Activated CD4-positive, CD25-positive, alpha-beta regulatory T cell treated with anti-CD3 and anti-CD28 coated beads, Interleukin-2, amount 50 U/mL, for 24 hours (primary cell): Measurements from ENCODE around the gene OR6C2.
"Not testable (repeated sequence)": the region's sequence is repeated elsewhere in the genome, so short reads cannot be mapped to it uniquely, and the experiment has no call there.

ENCODE experiments used
- ATAC-seq, 2 donors: fragments of 150-1000 bp; cut with Tn5 transposase; one replicate each; pipeline ENCODE4 v1.10.0; 2021; ENCODE audit warnings: mild to moderate bottlenecking in 1 of 2, moderate library complexity in 1 of 2

Gene OR6C2

DNA sequence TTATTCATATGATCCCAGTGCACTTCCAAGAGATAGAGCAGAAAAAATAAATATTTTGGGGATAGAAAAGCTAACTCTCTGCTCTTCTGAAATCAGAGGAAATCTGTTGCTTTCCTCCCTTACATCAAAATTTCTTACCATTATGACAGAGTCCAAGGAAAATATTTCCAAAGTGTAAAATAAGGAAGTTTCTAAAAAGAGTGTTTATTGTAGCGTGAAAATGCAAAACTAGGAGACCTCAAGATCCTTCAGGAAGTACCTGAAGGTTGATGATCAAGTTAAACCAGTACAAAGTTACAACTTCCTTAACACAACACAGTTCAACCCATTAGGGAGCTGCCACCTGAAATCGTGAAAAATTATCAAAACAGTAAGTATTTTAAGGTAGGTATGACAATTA, at the start of gene OR6C2:
OR6C2 (plus strand) TSS at position 301 of the 400 bp plus-strand sequence. CDS start 8,138 bp downstream, outside the sequence.
- no peak for ATAC-seq

GRCh38 chr12:55396326-55396725, 47.5 kb upstream of the OR6C2 start:
- no peak for ATAC-seq

DNA sequence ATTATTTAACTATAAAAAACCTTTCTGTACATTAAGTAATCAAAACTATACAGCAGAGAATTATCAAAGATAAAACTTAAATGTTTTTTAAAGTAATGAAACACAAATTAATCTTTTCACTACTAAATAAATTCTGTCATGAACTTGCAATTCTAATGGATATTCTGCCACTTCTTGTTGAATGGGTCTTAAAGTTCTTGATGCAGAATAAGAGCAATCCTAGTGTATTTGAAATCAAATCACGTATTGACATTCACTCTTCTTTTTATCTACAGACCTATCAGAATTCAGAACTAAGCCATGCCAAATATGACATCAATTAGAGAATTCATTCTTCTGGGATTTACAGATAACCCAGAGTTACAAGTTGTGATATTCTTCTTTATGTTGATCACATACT, 43.6 kb upstream of the OR6C2 start, which contains the start of gene OR6C65:
OR6C65 (plus strand) TSS at position 301 of the 400 bp plus-strand sequence; CDS start at position 301, 0 bp downstream.
- no peak for ATAC-seq

DNA sequence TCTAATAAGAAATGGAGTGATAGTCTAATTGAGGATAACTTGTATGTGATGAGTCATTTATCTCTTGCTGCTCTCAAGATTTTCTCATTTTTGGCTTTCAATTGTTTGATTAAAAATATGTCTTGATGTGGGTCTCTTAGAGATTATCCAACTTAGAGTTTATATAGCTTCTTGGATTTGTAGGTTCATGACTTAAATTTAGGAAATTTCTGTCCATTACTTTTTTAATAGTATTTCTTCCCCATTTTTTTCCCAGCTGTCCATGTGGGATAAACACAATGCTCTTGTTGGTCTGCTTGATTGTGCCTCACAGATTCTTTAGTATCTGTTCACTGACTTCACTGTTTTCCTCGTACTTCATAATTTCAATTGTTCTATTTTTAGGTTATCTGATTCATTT, 36.0 kb upstream of the OR6C2 start:
- no peak for ATAC-seq

- not testable (repeated sequence) for ATAC-seq
Observed at GRCh38 chr12:55409133-55409532, 34.7 kb upstream of the OR6C2 start.

GRCh38 chr12:55412138-55412537, 31.7 kb upstream of the OR6C2 start:
- ATAC-seq, result not testable (repeated sequence)

DNA sequence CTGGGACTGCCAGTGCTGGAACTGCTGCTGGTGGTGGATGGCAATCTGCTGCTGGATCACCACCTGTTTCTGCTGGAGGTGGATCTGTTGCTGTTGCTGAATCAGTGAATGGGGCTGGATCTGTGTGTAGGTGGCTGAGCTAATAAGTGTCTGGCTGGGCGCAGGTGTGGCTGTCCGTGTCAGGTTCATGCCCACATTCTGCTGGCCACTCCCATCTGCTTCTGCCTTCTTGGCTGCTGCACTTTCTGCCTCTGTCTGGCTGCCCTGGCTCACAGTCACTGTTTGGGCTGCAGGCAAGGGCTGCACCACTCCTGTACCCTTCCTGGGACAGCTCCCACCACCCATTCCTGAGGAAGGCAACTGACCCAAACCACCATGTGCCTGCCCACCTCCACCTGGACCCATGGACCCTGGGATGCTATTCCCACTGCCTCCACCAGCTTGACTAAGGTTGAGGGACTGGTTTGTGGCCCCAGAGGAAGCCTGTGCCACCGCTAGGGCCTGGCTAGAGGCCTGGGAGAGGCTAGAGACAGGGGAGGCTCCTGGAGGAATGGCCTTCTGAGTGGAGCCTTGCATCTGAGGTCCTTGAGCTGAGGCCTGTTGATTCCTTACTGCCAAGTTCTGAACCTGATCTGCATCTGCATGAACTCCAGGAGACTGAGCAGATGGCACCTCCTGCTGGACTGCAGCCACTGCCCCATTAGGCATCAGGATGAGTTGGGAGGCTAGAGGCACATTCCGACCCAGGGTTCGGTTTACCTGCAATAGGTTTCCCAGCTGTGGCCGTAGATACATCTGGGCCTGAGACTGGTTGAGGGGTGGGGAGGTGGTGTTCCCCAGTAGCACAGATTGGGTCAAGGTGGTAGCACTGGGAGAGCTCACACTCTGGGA, 30.1 kb upstream of the OR6C2 start:
- ATAC-seq, result not testable (repeated sequence)

- ATAC-seq, result not testable (repeated sequence)
Observed at GRCh38 chr12:55414396-55414823, 29.5 kb upstream of the OR6C2 start.

DNA sequence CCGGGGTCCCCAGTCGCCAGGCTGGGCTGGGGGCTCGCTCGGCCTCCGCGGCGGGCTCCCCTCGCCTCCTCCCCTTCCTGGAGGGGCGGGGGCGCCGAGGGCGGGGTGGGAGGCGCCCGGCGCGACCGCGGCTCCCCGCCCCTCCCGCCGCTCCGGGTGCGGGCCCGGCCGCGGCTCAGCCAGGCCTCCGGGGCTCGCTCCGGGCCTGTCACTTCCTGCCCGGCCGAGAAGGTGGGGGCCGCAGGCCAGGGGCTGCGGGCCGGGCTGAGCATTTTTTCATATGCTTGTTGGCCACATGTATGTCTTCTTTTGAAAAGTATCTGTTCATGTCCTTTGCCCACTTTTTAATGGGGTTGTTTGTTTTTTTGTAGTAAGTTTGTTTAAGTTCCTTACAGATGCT, 29.0 kb upstream of the OR6C2 start:
- ATAC-seq, result peak; percentile 62 to 74

- no peak for ATAC-seq
Observed at GRCh38 chr12:55416961-55417360, 26.9 kb upstream of the OR6C2 start.

DNA sequence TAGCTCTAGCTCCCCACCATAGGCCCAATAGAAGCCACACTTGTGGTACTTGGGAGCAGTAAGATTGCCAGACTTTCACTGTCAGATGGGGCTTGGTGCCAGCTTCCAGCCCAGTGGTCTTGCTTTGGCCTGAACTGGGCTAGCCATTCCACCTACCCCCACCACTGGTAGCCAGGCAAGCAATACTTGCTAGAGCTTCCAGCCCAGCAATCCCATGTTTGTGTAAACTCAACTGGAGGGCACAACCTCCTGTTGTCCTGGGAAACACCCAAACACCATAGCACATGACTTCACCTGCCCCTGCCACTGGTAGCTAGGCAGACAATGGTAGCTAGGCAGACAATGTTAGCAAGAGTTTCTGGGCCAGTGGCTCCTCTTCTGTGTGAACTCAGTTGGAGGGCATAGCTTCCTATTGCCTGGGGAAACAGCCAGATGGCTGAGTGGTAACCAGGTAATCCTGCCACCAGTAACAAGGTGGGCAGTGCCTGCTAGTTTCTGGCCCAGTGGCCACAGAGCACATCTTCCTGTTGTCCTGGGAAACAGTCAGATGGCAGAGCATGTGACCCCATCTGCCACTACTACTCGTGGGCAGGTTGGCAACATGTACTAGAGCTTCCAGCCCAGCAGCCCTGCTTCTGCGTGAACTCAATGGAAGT, 23.4 kb upstream of the OR6C2 start:
- no peak for ATAC-seq

GRCh38 chr12:55425954-55426353, 17.9 kb upstream of the OR6C2 start, which contains the start of gene OR6C76:
TSS of gene OR6C76 (plus strand) at chr12:55426254. CDS start at chr12:55426254, 0 bp downstream.
- no peak for ATAC-seq

DNA sequence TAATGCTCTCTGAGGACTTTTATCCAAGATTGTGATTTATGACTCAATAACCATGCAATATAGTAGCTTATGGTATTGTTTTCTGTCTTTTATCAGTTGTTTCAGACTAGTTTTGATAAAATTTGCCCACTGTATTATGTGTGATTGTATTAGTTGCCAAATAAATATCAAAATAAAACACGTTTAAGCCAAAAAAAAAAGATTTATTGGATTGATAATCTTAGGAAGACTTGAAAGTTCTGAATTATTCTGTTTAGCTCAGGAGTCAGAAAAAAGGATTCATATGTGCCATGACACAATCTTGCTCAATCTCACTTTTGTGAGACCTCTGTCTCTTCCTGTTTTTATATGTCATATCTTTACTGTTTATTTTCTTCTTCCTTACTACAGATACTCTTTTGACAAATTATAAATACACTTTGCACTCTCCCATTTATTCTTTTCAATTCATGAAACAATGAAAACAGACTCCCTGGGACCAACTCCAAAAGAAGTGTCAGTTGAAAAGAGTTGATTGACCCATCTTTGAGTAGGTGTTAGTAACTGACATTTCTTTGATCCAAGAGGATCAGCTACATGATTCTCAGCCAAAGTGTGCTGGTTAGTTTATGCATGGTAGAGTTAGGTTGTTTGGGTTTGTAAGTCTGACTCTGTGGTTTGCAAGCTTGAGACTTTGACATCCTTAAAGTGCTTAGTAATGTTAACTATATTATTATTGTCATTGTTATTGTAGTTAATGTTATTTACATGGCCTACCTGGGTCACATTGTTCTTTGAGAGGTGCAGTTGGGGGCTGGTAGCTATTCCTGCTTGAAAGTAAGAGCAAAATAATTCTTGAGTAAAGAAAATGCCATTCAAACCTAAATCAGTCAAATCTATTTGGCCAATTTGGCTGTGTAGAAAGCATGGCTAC, 15.3 kb upstream of the OR6C2 start:
- no peak for ATAC-seq

- not testable (repeated sequence) for ATAC-seq
Observed at GRCh38 chr12:55441233-55441632, 2.6 kb upstream of the OR6C2 start.

GRCh38 chr12:55445357-55445756, 1.5 kb downstream of the OR6C2 start:
- ATAC-seq, result no peak

DNA sequence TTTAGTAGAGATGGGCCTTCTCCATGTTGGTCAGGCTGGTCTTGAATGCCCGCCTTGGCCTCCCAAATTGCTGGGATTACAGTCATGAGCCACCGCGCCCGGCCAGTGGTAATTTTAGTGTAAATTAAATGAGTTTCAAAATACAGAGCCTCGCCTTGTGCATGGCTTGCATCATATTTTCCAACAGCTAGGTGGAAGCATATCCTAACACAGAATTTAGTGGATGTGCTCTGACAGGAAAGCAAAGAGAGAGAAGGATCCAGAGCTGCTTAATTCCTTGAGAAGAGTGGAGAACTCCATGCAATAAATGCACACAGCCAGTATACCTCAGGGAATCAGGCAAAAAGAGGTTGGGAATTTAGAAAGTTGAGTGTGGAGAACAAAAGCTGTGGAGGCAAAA, 2.5 kb downstream of the OR6C2 start:
- ATAC-seq, result no peak

DNA sequence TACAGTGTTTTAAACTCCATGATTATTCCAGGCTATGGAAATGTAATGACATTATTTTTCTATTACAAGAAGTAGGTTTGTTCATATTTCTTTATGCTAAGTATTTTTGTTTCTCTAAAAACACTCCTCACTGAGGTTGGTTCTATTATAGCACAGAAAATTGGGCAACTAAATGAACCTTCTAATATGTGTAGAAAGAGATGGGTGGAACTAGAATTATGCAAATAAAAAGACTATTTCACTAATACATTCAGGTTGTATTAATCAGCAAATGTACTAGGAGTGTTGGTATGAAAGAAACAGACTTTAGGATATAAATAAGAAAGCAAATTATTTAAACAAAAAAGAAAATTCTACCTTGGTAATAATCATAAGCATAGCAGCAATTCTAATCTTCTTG, 4.9 kb downstream of the OR6C2 start:
- no peak for ATAC-seq

- not testable (repeated sequence) for ATAC-seq
Observed at GRCh38 chr12:55464926-55465325, 21.1 kb downstream of the OR6C2 start.

GRCh38 chr12:55467836-55468235, 24.0 kb downstream of the OR6C2 start:
- no peak for ATAC-seq

DNA sequence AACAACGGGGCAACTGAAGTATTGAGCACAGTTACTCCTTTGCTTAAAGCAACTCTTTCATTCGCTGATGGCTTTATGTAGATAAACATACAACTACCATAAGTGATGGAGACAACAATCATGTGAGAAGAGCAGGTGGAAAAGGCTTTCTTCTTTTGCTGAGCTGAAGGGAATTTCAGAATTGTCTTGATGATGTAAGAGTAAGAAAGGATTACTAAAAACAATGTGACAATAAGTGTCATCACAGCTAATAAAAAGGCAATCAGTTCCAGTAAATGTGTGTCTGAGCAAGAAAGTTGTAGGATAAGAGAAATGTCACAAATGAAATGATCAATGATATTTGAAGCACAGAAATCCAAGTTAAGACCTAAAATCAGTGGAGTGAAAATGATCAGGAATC, 25.4 kb downstream of the OR6C2 start:
- no peak for ATAC-seq

DNA sequence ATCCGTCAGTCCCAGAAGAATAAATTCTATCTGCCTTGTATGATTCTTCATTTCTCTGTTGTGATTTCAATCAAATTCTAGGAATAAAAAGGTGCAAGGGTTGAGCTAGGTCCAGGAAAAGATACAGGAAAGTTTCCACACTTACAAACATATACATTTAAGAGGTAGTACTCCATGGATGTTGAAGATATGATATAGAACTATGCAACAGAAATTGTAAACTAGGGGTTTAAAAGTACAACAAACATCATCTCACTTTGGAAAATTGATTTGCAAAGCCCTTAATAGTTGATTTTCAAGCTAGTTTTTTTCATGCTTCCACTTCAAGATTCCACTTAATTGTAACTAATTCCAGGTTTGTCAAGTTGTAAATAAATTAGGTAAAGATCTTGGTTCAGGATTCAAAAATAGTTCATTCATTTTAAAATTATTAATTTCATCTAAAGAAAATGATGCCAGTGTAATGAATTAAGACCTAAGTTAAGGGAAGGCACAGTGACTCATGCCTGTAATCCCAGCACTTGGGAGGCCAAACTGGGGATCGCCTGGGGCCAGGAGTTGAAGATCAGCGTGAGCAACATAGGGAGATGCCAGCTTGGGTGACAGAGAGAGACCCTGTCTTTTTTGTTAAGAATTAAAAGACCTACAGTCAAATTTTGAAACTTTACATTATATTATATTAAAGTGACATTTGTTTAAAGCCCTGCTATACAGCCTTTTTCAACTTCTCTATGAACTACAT, 26.4 kb downstream of the OR6C2 start, which contains the start of gene OR6C70:
OR6C70 (minus strand) TSS at position 51 of the 742 bp plus-strand sequence; CDS start at position 51, 0 bp downstream.
- no peak for ATAC-seq

DNA sequence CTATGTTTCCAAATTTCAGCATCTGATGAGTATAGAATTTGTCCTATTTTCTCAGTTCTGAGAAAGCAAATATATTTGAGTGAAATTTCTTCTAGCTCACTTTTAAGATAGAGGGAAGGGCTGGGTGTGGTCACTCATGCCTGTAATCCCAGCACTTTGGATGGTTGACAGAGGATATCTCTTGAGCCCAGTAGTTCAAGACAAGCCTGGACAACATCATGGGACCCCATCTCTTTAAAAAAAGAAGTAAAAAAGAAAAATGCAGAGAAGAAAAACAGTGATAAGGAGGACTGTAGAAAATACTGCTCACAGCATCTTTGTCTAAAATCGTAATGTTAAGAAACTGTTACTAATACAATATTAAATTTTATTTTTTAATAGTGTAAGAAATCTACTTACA, 28.4 kb downstream of the OR6C2 start:
- no peak for ATAC-seq
